HG03442 (cell line): ENCODE measurements around the gene MORC1.

Source experiments
- ATAC-seq: cut with Tn5 transposase; IDR thresholded peaks from one replicate; pipeline ENCODE4 v1.9.1; 2021; ENCODE audit warnings: mild to moderate bottlenecking, moderate library complexity; ENCODE audit not compliant: unreplicated experiment

MORC1 gene

DNA sequence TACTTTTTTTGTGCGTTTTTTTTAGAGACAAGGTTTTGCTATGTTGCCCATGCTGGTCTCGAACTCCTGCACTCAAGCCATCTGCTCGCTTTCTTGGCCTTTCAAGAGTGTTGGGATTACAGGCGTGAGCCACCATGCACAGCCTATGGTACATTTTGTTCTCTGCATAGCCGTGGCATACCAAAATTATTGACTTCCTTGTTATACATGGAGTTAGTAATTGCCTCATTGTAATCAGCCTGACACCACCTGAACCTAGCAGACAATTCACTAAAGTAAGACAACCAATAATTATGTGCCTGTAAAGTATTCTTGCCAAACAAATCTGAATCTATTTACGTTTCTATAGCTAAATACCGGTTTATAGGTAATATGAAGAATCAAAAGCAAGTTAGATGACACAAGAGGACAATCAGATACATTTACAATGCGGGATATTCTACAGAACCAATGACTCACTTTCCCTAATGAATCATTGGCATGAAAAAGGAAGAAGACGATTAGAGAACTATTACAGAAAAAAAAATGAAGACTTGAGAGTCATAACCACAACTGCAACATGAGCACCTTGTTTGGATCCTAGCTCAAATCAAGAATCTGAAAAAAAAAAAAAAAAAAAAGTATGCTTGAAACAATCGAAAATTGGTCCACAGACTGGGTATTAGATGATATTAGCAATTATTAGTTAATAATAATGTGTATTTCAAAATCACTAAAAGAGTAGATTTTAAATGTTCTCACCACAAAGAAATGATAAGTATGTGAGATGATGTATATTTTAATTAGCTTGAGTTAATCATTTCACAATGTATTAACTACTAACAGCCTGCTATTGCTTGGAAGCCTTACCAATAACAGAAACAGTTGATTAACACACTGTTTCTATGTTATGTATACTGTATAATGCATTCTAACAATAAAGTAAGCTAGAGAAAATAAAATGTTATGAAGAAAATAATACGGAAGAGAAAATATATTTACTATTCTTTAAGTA lies 171.3 kb downstream of the MORC1 start:
- no peak for ATAC-seq

DNA sequence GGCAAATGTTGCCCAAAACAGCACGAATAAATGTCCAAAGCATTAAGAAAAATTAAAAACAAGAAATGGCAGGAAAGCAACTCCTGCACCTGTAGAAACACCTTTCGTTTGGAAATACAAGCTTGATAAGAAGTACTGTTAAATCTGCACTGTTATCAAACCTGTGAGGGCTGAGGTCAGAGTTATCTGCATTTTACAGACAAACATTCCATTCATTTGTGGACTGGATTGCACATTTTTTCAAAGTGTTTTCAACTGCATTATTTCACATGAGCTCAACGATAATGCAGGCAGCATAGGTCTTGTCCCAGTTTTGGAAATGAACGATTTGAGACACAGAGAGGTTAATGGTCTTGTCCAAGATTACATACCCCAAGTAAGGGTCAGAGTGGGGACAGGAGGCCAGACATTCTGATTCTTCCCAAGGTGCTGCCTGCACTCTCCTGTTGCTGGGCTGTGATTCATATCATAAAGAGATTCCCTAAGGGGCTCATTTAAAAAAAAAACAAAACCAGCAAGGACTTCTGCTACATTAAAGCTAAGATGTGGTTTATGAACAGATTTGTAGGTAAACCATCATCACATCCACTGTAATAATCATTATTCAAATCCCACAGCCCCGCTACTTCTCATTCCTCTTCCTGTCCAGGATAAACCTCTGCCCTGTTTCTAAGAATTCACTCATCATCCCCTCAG lies 177.2 kb downstream of the MORC1 start:
- ATAC-seq: no peak

GRCh38 chr3:108940166-108940565 lies 177.8 kb downstream of the MORC1 start:
- no peak for ATAC-seq

GRCh38 chr3:108936924-108937689 lies 180.8 kb downstream of the MORC1 start:
- no peak for ATAC-seq

DNA sequence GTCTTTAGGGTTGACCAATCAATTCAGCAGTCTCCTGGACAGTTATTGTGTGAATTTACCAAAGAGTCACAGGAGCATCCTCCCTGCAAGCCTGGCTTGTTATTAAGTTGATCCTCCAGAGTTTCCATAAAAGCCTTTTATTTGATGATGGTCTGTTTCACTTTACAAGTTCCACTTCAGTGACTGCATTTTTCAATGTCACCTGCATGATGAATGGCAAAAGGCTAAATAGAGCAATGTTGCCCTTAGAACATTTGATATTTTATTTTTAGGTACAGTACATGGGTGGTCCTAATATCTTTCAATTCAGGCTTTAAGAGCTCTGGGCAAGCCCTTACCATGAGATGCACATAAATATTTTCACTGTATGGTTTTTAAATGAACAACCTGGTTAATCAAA lies 186.9 kb downstream of the MORC1 start:
- no peak for ATAC-seq

- ATAC-seq: no peak
These were observed 199.1 kb downstream of the MORC1 start for GRCh38 chr3:108918866-108919265.

- peak; percentile 96 for ATAC-seq
These were observed 202.9 kb downstream of the MORC1 start for GRCh38 chr3:108914774-108915641.

- no peak for ATAC-seq
These were observed 208.1 kb downstream of the MORC1 start for GRCh38 chr3:108909799-108910198.
